ENCODE measurements around the gene RAB27A. TPM values are rescaled to one million over a fixed set of nuclear protein-coding genes. Genes with fewer than 3 reads are reported as not detected.

Gene RAB27A
- total and polyA plus RNA-seq, 9 of the 15 experiments (the other 6 are each of a cell fraction or from before 2014, with no cell fraction given) = 31.5 to 171 (median 80.4) TPM

GRCh38 chr15:55221090-55222011 is 68.3 kb downstream of the RAB27A start (continued):
- TF ChIP-seq, protein P1, sequence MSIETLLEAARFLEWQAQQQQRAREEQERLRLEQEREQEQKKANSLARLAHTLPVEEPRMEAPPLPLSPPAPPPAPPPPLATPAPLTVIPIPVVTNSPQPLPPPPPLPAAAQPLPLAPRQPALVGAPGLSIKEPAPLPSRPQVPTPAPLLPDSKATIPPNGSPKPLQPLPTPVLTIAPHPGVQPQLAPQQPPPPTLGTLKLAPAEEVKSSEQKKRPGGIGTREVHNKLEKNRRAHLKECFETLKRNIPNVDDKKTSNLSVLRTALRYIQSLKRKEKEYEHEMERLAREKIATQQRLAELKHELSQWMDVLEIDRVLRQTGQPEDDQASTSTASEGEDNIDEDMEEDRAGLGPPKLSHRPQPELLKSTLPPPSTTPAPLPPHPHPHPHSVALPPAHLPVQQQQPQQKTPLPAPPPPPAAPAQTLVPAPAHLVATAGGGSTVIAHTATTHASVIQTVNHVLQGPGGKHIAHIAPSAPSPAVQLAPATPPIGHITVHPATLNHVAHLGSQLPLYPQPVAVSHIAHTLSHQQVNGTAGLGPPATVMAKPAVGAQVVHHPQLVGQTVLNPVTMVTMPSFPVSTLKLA (conservative IDR thresholded peaks at IDR 0.05) = no peak
- 0 out of 4 replicates have a peak, but pooled peaks of 1 of the 2 experiments have one; percentile 12 for TF ChIP-seq RAD21 (CRISPR knock-in tag; conservative IDR thresholded peaks at IDR 0.05 in 1 of 2, IDR thresholded peaks at IDR 0.05 in 1 of 2)
- no peak for TF ChIP-seq JUND (IDR thresholded peaks at IDR 0.05; ENCODE audit: borderline replicate concordance, low read depth, low read length)
- peak; percentile 32; the same call in 1 of the 3 replicates for TF ChIP-seq JUND (tag; IDR thresholded peaks at IDR 0.05; ENCODE audit: borderline replicate concordance, low read depth, low read length)
- TF ChIP-seq SMAD4 (CRISPR knock-in tag; conservative IDR thresholded peaks at IDR 0.05) = 0 out of 2 replicates have a peak, but pooled peaks have one; percentile 32
- TF ChIP-seq CEBPG (CRISPR knock-in tag; IDR thresholded peaks at IDR 0.05) = peak; percentile 86
- peak; percentile 96 to 99 for TF ChIP-seq CEBPG (tag; conservative IDR thresholded peaks at IDR 0.05 in 1 of 2, IDR thresholded peaks at IDR 0.05 in 1 of 2)
- TF ChIP-seq MYBL2 (IDR thresholded peaks at IDR 0.05; ENCODE audit: low read depth) = no peak
- TF ChIP-seq MYBL2 (CRISPR knock-in tag; IDR thresholded peaks at IDR 0.05; ENCODE audit: borderline replicate concordance) = no peak
- no peak for TF ChIP-seq EP300 (IDR thresholded peaks at IDR 0.05; ENCODE audit: low read length)
- TF ChIP-seq LEF1 (IDR thresholded peaks at IDR 0.05) = 0 out of 2 replicates have a peak, but pooled peaks have one; percentile 41
- TF ChIP-seq NFE2 (IDR thresholded peaks at IDR 0.05; ENCODE audit: low read depth) = peak; percentile 27; the same call in 1 of the 2 replicates
- TF ChIP-seq IRF9 (tag; IDR thresholded peaks at IDR 0.05) = peak; percentile 53; the same call in 1 of the 2 replicates
- no peak for TF ChIP-seq THAP7 (CRISPR knock-in tag; IDR thresholded peaks at IDR 0.05)
- no peak for TF ChIP-seq RFX7 (CRISPR knock-in tag; IDR thresholded peaks at IDR 0.05)
- TF ChIP-seq CBFA2T2 (conservative IDR thresholded peaks at IDR 0.05) = no peak
- TF ChIP-seq NR2C2 (CRISPR knock-in tag; IDR thresholded peaks at IDR 0.05) = no peak
- peak; percentile 55; the same call in 1 of the 2 replicates for TF ChIP-seq NR2C2 (tag; IDR thresholded peaks at IDR 0.05)
- TF ChIP-seq EHMT2 (IDR thresholded peaks at IDR 0.05) = 0 out of 2 replicates have a peak, but pooled peaks have one; percentile 25
- TF ChIP-seq DMBX1 (CRISPR knock-in tag; IDR thresholded peaks at IDR 0.05; ENCODE audit: borderline replicate concordance) = 0 out of 2 replicates have a peak, but pooled peaks have one; percentile 54
- TF ChIP-seq NFIC (IDR thresholded peaks at IDR 0.05) = no peak
- TF ChIP-seq SRSF1 (IDR thresholded peaks at IDR 0.05; ENCODE audit: low read depth, low read length) = no peak
